GM23338 (cell line): Measurements from ENCODE around the gene ERBB4. TPM values are rescaled to one million over a fixed set of nuclear protein-coding genes. Genes with fewer than 3 reads are reported as not detected.
"Not testable (repeated sequence)": the region's sequence is repeated elsewhere in the genome, so short reads cannot be mapped to it uniquely, and the experiment has no call there.

ENCODE experiments used
- ATAC-seq: fragments of 200-7000 bp; cut with Tn5 transposase; 3 replicates; pipeline ENCODE4 v1.9.1; 2020
- DNase-seq: peaks from one replicate; pipeline ENCODE4 v3.0.0-alpha.2; 2015; ENCODE audit warnings: low spot score
- H2AFZ ChIP-seq: fragments of 200-600 bp; sonication (generic); 2 replicates; pipeline ENCODE4 v1.8.0; 2016; ENCODE audit warnings: antibody characterized with exemption, mild to moderate bottlenecking, moderate library complexity
- H3F3A ChIP-seq: fragments of 200-600 bp; sonication (generic); replicated peaks from 2 replicates; pipeline ENCODE4 v1.8.0; 2017; ENCODE audit warnings: antibody characterized with exemption, mixed run types, low read depth
- H3K27ac ChIP-seq: fragments of 200-600 bp; sonication (generic); 2 replicates; pipeline ENCODE4 v1.6.1; 2016; ENCODE audit warnings: low read depth
- H3K27me3 ChIP-seq: fragments of 200-600 bp; sonication (generic); 2 replicates; pipeline ENCODE4 v1.8.0; 2016; ENCODE audit warnings: mild to moderate bottlenecking, mixed run types, moderate library complexity; ENCODE audit not compliant: insufficient read depth
- H3K36me3 ChIP-seq: fragments of 200-600 bp; sonication (generic); 2 replicates; pipeline ENCODE4 v1.8.0; 2016; ENCODE audit warnings: mild to moderate bottlenecking; ENCODE audit not compliant: insufficient read depth
- H3K4me1 ChIP-seq: fragments of 200-600 bp; sonication (generic); 2 replicates; pipeline ENCODE4 v1.8.0; 2016; ENCODE audit warnings: mild to moderate bottlenecking, moderate library complexity; ENCODE audit not compliant: insufficient read depth
- H3K4me2 ChIP-seq: fragments of 200-600 bp; sonication (generic); 2 replicates; pipeline ENCODE4 v1.7.1; 2017; ENCODE audit warnings: mixed run types
- H3K4me3 ChIP-seq: fragments of 200-600 bp; sonication (generic); 2 replicates; pipeline ENCODE4 v1.6.1; 2016; ENCODE audit warnings: mixed run types
- H3K79me2 ChIP-seq: fragments of 200-600 bp; sonication (generic); replicated peaks from 2 replicates; pipeline ENCODE4 v1.8.0; 2017; ENCODE audit warnings: mild to moderate bottlenecking; ENCODE audit not compliant: insufficient read depth
- H3K9me2 ChIP-seq: fragments of 200-600 bp; sonication (generic); 2 replicates; pipeline ENCODE4 v1.8.0; 2017; ENCODE audit not compliant: insufficient read depth
- H4K20me1 ChIP-seq: fragments of 200-600 bp; sonication (generic); replicated peaks from 2 replicates; pipeline ENCODE4 v1.8.0; 2017; ENCODE audit warnings: mild to moderate bottlenecking; ENCODE audit not compliant: insufficient read depth
- H3K27ac Mint-ChIP-seq: 2 replicates; pipeline ENCODE4 v1.8.0; 2020; ENCODE audit warnings: inconsistent platforms, mild to moderate bottlenecking, moderate library complexity, mixed read lengths
- H3K27me3 Mint-ChIP-seq: 3 replicates; pipeline ENCODE4 v1.8.0; 2022; ENCODE audit warnings: low read depth, mild to moderate bottlenecking, moderate library complexity, mixed read lengths, inconsistent platforms; ENCODE audit not compliant: insufficient read depth, poor library complexity
- H3K36me3 Mint-ChIP-seq: 3 replicates; pipeline ENCODE4 v1.8.0; 2021; ENCODE audit warnings: low read depth, mild to moderate bottlenecking, inconsistent platforms, moderate library complexity, mixed read lengths
- H3K4me1 Mint-ChIP-seq: 3 replicates; pipeline ENCODE4 v1.8.0; 2020; ENCODE audit warnings: mild to moderate bottlenecking, inconsistent platforms, mixed read lengths
- H3K4me3 Mint-ChIP-seq: 3 replicates; pipeline ENCODE4 v1.8.0; 2021; ENCODE audit warnings: moderate library complexity, mild to moderate bottlenecking, inconsistent platforms, mixed read lengths
- H3K9me3 Mint-ChIP-seq: 3 replicates; pipeline ENCODE4 v1.8.0; 2020; ENCODE audit warnings: moderate library complexity, mild to moderate bottlenecking, inconsistent platforms, mixed read lengths
- CREB1 ChIP-seq: fragments of 250-450 bp; sonication (Bioruptor Pico); IDR thresholded peaks from 2 replicates; pipeline ENCODE4 v1.5.0; 2020; ENCODE audit warnings: low read depth, mild to moderate bottlenecking, moderate library complexity
- CTCF ChIP-seq, 2 experiments: fragments of 200-600 bp in 1 of 2; sonication (generic) in 1 of 2; conservative IDR thresholded peaks; 2 replicates each; pipeline versions ENCODE4 v1.5.1 to v1.6.1; 2016 to 2017; ENCODE audit warnings: antibody characterized with exemption in 2 of 2, low read depth in 2 of 2, mild to moderate bottlenecking in 2 of 2, moderate library complexity in 1 of 2
- ETS1 ChIP-seq: IDR thresholded peaks from 2 replicates; pipeline ENCODE4 v1.6.1; 2016; ENCODE audit warnings: antibody characterized with exemption
- EZH2 ChIP-seq: fragments of 200-600 bp; sonication (generic); IDR thresholded peaks from one replicate; pipeline ENCODE4 v1.8.0; 2017; ENCODE audit warnings: antibody characterized with exemption, mild to moderate bottlenecking, low read depth; ENCODE audit not compliant: unreplicated experiment
- EZH2phosphoT487 ChIP-seq: fragments of 200-600 bp; sonication (generic); IDR thresholded peaks from one replicate; pipeline ENCODE4 v1.8.1; 2018; ENCODE audit warnings: antibody characterized with exemption; ENCODE audit not compliant: unreplicated experiment
- NANOG ChIP-seq: IDR thresholded peaks from 2 replicates; pipeline ENCODE4 v1.6.1; 2016; ENCODE audit warnings: antibody characterized with exemption, borderline replicate concordance
- POLR2AphosphoS5 ChIP-seq: IDR thresholded peaks from 2 replicates; pipeline ENCODE4 v1.6.1; 2016; ENCODE audit warnings: antibody characterized with exemption, low read depth
- REST ChIP-seq: IDR thresholded peaks from one replicate; pipeline ENCODE4 v1.6.1; 2018; ENCODE audit warnings: antibody characterized with exemption; ENCODE audit not compliant: unreplicated experiment
- ZNF114 ChIP-seq: fragments of 250-450 bp; sonication (Bioruptor Pico); IDR thresholded peaks from 2 replicates; pipeline ENCODE4 v1.5.0; 2020; ENCODE audit warnings: mild to moderate bottlenecking, moderate library complexity
- ZNF331 ChIP-seq: fragments of 250-450 bp; sonication (Bioruptor Pico); IDR thresholded peaks from 2 replicates; pipeline ENCODE4 v1.5.0; 2020; ENCODE audit warnings: low read depth, mild to moderate bottlenecking, moderate library complexity
- ZNF462 ChIP-seq: fragments of 250-450 bp; sonication (Bioruptor Pico); IDR thresholded peaks from 2 replicates; pipeline ENCODE4 v1.5.0; 2020; ENCODE audit warnings: mild to moderate bottlenecking, moderate library complexity
- polyA plus RNA-seq: library from polyadenylated mRNA; unstranded; fragments of >200 nt; fragmentation: Nextera tagmentation; extraction: Ambion mirVana; gene quantifications from 2 replicates; pipeline ENCODE4 v1.2.1, GENCODE V29; 2016
- total RNA-seq: library from RNA; depleted of rRNA; stranded (reverse); fragments of >200 nt; shearing (Covaris generic); gene quantifications from 2 replicates; pipeline ENCODE4 v1.2.3, GENCODE V29; 2014

ERBB4 gene
- total and polyA plus RNA-seq, 2 experiments from 2014 or later = 0.73 to 1.1 TPM

GRCh38 chr2:211534632-211535031 is 1004.0 kb downstream of the ERBB4 start:
- TF ChIP-seq POLR2AphosphoS5 = no peak
- no peak for TF ChIP-seq CTCF (conservative IDR thresholded peaks at IDR 0.05; ENCODE audit: low read depth in 2 of 2)
- no peak for TF ChIP-seq ZNF331 (CRISPR knock-in tag)
- TF ChIP-seq ZNF462 (CRISPR knock-in tag) = no peak
- no peak for TF ChIP-seq NANOG
- no peak for TF ChIP-seq EZH2
- TF ChIP-seq ZNF114 = no peak
- TF ChIP-seq ETS1 = no peak
- no peak for TF ChIP-seq EZH2phosphoT487
- no peak for TF ChIP-seq REST
- no peak for TF ChIP-seq CREB1
- Mint-ChIP-seq H3K4me1 (no peaks in the 10 kb centered on the region), H3K27me3 (no peaks in the 10 kb centered on the region), H3K36me3 (no peaks in the 10 kb centered on the region), H3K4me3 (no peak overlapping the region), H3K27ac (no peak overlapping the region), H3K9me3 (no peaks in the 10 kb centered on the region)
- no peak overlapping the region for H3K4me2 ChIP-seq
- H3K9me2 ChIP-seq = no peaks in the 10 kb centered on the region
- no peak overlapping the region for H3K4me3 ChIP-seq
- no peaks in the 10 kb centered on the region for H3K4me1 ChIP-seq
- no peak; the same call in 2 of the 3 replicates for ATAC-seq
- no peaks in the 10 kb centered on the region for H3K27me3 ChIP-seq
- peak; percentile 3 for DNase-seq
- no peaks in the 10 kb centered on the region for H3K36me3 ChIP-seq
- no peak overlapping the region for H2AFZ ChIP-seq
- no peaks in the 10 kb centered on the region for H3K79me2 ChIP-seq
- no peak overlapping the region for H3K27ac ChIP-seq
- no peaks in the 10 kb centered on the region for H3F3A ChIP-seq
- H4K20me1 ChIP-seq = no peaks in the 10 kb centered on the region

GRCh38 chr2:211524248-211524647 is 1014.4 kb downstream of the ERBB4 start:
- not testable (repeated sequence) for ATAC-seq

More at GRCh38 chr2:211524248-211524647, 1014.4 kb downstream of the ERBB4 start:
- not testable (repeated sequence) for DNase-seq, H3F3A ChIP-seq, H3K36me3 ChIP-seq, H3K4me2 ChIP-seq, H3K4me3 ChIP-seq, H2AFZ ChIP-seq, H3K4me3 Mint-ChIP-seq, H3K36me3 Mint-ChIP-seq, H3K79me2 ChIP-seq, H3K27me3 Mint-ChIP-seq, H4K20me1 ChIP-seq, H3K4me1 Mint-ChIP-seq, H3K27ac ChIP-seq, H3K27me3 ChIP-seq, H3K9me2 ChIP-seq, H3K4me1 ChIP-seq, H3K9me3 Mint-ChIP-seq, H3K27ac Mint-ChIP-seq
